ENCODE results near the gene ERC2.
A peak's percentile ranks its signal among the peaks of the same experiment; 100 is the strongest.

Gene ERC2

DNA sequence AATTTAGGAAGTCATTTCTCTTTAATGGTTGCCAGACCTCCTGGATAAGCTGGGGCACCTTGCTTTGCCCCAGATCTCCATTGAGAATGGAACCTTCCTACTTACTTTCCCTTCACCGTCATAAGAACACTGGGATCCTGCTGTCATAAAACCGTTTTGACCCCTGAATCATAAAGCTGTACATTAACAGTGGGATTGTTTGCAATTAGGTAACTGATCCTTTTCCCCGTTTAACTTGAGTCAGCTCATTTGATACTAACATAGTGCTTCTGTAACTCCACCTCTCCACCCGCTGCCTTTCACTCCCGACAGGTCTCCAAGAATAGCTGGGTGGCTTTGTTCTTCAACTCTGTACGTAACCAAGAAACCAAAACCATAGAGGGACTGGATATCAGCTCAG lies 673.0 kb downstream of the ERC2 start:
- ChIA-PET CTCF (interaction anchor here (0.7 kb wide), 1 partner anchor 431 kb away, joined by 3 read pairs; no protein-coding TSS in a partner anchor), POLR2A (no interaction called here)
- Histone ChIP-seq H3K36me3 (ENCODE audit: control insufficient read depth in 2 of 2, insufficient read depth in 1 of 2, low read length in 2 of 2) (no peaks in the 10 kb centered on the region), H3K4me1 (ENCODE audit: control insufficient read depth, insufficient read depth, low read length) (peaks cover 7% of the 10 kb centered on the region), H3K9me3 (ENCODE audit: control insufficient read depth, insufficient read depth, low read depth, low read length) (no peaks in the 10 kb centered on the region), H3K27ac (ENCODE audit: extremely low read depth, low read depth, low read length) (0 out of 2 replicates have a peak overlapping the region, but pooled peaks have one; percentile 9), H3K4me3 (ENCODE audit: low read depth, low read length) (no peak overlapping the region)
- TF ChIP-seq ZNF585B (tag by site-specific recombination; IDR thresholded peaks at IDR 0.05) (peak; percentile 87), HOXA7 (CRISPR knock-in tag; IDR thresholded peaks at IDR 0.05; ENCODE audit: borderline replicate concordance) (no peak), ZSCAN30 (tag by site-specific recombination; IDR thresholded peaks at IDR 0.05) (0 out of 2 replicates have a peak, but pooled peaks have one; percentile 29), FEZF1 (tag by site-specific recombination; IDR thresholded peaks at IDR 0.05) (peak; percentile 34; the same call in 1 of the 2 replicates), ZNF560 (tag by site-specific recombination; IDR thresholded peaks at IDR 0.05; ENCODE audit: borderline replicate concordance) (no peak), ZSCAN23 (tag by site-specific recombination; IDR thresholded peaks at IDR 0.05) (no peak), HIC1 (tag by site-specific recombination; IDR thresholded peaks at IDR 0.05) (0 out of 2 replicates have a peak, but pooled peaks have one; percentile 27), ZNF155 (tag by site-specific recombination; IDR thresholded peaks at IDR 0.05) (no peak), REST (tag by site-specific recombination; IDR thresholded peaks at IDR 0.05) (no peak), MZF1 (tag by site-specific recombination; IDR thresholded peaks at IDR 0.05; ENCODE audit: borderline replicate concordance) (no peak), OSR2 (tag by site-specific recombination; IDR thresholded peaks at IDR 0.05) (peak; percentile 69), ZNF341 (tag by site-specific recombination; IDR thresholded peaks at IDR 0.05; ENCODE audit: low read depth) (no peak), ZNF600 (tag by site-specific recombination; IDR thresholded peaks at IDR 0.05) (peak; percentile 36), ZNF366 (tag by site-specific recombination; conservative IDR thresholded peaks at IDR 0.05) (0 out of 2 replicates have a peak, but pooled peaks have one; percentile 16), ZNF843 (tag by site-specific recombination; IDR thresholded peaks at IDR 0.05) (0 out of 2 replicates have a peak, but pooled peaks have one; percentile 43), PRDM4 (tag by site-specific recombination; IDR thresholded peaks at IDR 0.05) (no peak), ZNF670 (tag by site-specific recombination; IDR thresholded peaks at IDR 0.05; ENCODE audit: low read depth) (no peak), TRIM28 (IDR thresholded peaks at IDR 0.05; ENCODE audit: borderline replicate concordance, low read length) (peak; percentile 37; the same call in 1 of the 2 replicates), ZNF146 (tag by site-specific recombination; IDR thresholded peaks at IDR 0.05) (no peak), ZNF10 (tag by site-specific recombination; IDR thresholded peaks at IDR 0.05) (no peak), ZNF324 (tag by site-specific recombination; IDR thresholded peaks at IDR 0.05) (no peak), ZNF530 (tag by site-specific recombination; IDR thresholded peaks at IDR 0.05; ENCODE audit: low read depth) (no peak)
- TF ChIP-seq, protein P1, sequence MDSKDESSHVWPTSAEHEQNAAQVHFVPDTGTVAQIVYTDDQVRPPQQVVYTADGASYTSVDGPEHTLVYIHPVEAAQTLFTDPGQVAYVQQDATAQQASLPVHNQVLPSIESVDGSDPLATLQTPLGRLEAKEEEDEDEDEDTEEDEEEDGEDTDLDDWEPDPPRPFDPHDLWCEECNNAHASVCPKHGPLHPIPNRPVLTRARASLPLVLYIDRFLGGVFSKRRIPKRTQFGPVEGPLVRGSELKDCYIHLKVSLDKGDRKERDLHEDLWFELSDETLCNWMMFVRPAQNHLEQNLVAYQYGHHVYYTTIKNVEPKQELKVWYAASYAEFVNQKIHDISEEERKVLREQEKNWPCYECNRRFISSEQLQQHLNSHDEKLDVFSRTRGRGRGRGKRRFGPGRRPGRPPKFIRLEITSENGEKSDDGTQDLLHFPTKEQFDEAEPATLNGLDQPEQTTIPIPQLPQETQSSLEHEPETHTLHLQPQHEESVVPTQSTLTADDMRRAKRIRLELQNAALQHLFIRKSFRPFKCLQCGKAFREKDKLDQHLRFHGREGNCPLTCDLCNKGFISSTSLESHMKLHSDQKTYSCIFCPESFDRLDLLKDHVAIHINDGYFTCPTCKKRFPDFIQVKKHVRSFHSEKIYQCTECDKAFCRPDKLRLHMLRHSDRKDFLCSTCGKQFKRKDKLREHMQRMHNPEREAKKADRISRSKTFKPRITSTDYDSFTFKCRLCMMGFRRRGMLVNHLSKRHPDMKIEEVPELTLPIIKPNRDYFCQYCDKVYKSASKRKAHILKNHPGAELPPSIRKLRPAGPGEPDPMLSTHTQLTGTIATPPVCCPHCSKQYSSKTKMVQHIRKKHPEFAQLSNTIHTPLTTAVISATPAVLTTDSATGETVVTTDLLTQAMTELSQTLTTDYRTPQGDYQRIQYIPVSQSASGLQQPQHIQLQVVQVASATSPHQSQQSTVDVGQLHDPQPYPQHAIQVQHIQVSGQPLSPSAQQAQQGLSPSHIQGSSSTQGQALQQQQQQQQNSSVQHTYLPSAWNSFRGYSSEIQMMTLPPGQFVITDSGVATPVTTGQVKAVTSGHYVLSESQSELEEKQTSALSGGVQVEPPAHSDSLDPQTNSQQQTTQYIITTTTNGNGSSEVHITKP (tag by site-specific recombination; IDR thresholded peaks at IDR 0.05), result peak; percentile 43; the same call in 1 of the 2 replicates
- TF ChIP-seq, protein P2, sequence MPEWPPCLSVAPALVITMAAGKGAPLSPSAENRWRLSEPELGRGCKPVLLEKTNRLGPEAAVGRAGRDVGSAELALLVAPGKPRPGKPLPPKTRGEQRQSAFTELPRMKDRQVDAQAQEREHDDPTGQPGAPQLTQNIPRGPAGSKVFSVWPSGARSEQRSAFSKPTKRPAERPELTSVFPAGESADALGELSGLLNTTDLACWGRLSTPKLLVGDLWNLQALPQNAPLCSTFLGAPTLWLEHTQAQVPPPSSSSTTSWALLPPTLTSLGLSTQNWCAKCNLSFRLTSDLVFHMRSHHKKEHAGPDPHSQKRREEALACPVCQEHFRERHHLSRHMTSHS (tag by site-specific recombination; IDR thresholded peaks at IDR 0.05), result no peak

All from HEK293 (cell line).